ENCODE measurements around the gene C10orf143.
"Not testable (repeated sequence)": the region's sequence is repeated elsewhere in the genome, so short reads cannot be mapped to it uniquely, and the experiment has no call there.

The C10orf143 gene

GRCh38 chr10:130109796-130110245, 809 bp downstream of the C10orf143 start:
- DNase-seq: peak; percentile 76 to 82
- H3K27me3 ChIP-seq: no peaks in the 10 kb centered on the region
- intact Hi-C loops (cut with DNase I; ENCODE audit: low total_unique reads): loop anchor here (2.0 to 10.0 kb wide), 2 partner anchors 27 to 1075 kb away; partner anchors contain the start of gene GLRX3
- H3K36me3 ChIP-seq: peaks cover 0 to 12% (median 7%) of the 10 kb centered on the region in 3 donors
- H3K4me1 ChIP-seq: peaks cover 0 to 30% (median 23%) of the 10 kb centered on the region in 4 donors
- no peaks in the 10 kb centered on the region for H3K9me3 ChIP-seq
- H3K27ac ChIP-seq: peak overlapping the region; percentile 84 to 90
- TF ChIP-seq, protein P1, sequence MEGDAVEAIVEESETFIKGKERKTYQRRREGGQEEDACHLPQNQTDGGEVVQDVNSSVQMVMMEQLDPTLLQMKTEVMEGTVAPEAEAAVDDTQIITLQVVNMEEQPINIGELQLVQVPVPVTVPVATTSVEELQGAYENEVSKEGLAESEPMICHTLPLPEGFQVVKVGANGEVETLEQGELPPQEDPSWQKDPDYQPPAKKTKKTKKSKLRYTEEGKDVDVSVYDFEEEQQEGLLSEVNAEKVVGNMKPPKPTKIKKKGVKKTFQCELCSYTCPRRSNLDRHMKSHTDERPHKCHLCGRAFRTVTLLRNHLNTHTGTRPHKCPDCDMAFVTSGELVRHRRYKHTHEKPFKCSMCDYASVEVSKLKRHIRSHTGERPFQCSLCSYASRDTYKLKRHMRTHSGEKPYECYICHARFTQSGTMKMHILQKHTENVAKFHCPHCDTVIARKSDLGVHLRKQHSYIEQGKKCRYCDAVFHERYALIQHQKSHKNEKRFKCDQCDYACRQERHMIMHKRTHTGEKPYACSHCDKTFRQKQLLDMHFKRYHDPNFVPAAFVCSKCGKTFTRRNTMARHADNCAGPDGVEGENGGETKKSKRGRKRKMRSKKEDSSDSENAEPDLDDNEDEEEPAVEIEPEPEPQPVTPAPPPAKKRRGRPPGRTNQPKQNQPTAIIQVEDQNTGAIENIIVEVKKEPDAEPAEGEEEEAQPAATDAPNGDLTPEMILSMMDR (IDR thresholded peaks at IDR 0.05): peak; percentile 68 to 86
- H3K4me3 ChIP-seq: peak overlapping the region; percentile 67 to 74

DNA sequence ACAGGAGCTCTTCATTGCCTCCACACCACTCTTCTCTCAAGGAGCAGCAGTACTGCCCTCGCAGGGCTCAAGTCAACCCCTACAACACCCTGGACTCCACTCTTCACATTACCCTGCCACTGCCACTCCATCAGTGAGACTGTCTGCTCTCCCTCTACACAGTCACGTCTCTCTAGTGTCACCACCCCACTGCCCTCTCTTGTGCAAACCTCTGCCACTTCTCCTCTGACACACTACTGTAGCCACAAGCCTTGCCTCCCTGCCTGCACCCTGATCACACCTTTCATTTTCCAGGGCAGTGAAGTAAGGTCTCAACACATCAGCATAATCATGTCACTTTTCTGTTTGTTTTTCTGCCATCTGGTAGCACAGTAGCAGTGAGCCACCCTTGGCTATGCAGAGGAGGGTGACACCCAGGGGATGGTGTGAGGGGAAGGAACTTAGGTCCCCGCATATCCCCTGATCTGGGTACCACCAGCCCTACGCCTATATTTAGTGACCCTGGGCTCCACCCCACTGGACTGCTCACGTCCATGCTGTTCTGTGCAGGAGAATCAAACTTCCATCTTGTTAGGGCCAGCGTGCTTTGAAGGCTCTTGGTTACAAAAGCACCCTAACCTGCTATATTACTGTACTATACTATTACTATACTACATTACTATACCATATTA, 1.6 kb downstream of the C10orf143 start:
- Histone ChIP-seq H3K4me3 (peak overlapping the region; percentile 67 to 74), H3K27ac (peak overlapping the region in 1 of 2 donors; percentile 84), H3K9me3 (no peaks in the 10 kb centered on the region), H3K27me3 (no peaks in the 10 kb centered on the region), H3K36me3 (peaks cover 0 to 15% (median 7%) of the 10 kb centered on the region in 3 donors), H3K4me1 (peaks cover 0 to 30% (median 23%) of the 10 kb centered on the region in 4 donors)
- TF ChIP-seq, protein P1 (IDR thresholded peaks at IDR 0.05): no peak
- no peak for DNase-seq
- intact Hi-C loops (cut with DNase I; ENCODE audit: low total_unique reads): loop anchor here (10.0 kb wide), 1 partner anchor 1074 kb away; no protein-coding TSS in a partner anchor

DNA sequence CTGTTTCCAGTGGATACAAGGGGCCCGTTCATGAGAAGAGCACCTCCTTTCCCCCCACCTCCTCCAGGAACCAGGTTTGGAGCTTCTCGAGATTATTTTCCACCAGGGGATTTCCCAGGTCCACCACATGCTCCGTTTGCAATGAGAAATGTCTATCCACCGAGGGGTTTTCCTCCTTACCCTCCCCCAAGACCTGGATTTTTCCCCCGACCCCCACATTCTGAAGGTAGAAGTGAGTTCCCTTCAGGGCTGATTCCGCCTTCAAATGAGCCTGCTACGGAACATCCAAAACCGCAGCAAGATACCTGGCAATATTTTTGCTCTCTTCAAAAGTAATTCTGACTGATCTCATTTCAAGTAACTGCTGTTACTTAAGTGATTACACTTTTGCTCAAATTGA, 2.5 kb downstream of the C10orf143 start:
- intact Hi-C loops (cut with DNase I; ENCODE audit: low total_unique reads): loop anchor here (10.0 kb wide), 1 partner anchor 1073 kb away; no protein-coding TSS in a partner anchor
- H3K36me3 ChIP-seq: peaks cover 0 to 23% (median 7%) of the 10 kb centered on the region in 3 donors

GRCh38 chr10:130105724-130106123, 4.9 kb downstream of the C10orf143 start:
- DNase-seq: no peak
- no peak overlapping the region for H3K27ac ChIP-seq
- intact Hi-C loops (cut with DNase I; ENCODE audit: low total_unique reads): loop anchor here (10.0 kb wide), 1 partner anchor 1071 kb away; no protein-coding TSS in a partner anchor
- no peaks in the 10 kb centered on the region for H3K9me3 ChIP-seq
- no peak overlapping the region for H3K4me3 ChIP-seq
- H3K4me1 ChIP-seq: peaks cover 0 to 16% (median 12%) of the 10 kb centered on the region in 4 donors
- TF ChIP-seq, protein P1 (IDR thresholded peaks at IDR 0.05): no peak
- H3K36me3 ChIP-seq: peaks cover 0 to 23% (median 7%) of the 10 kb centered on the region in 3 donors
- H3K27me3 ChIP-seq: no peaks in the 10 kb centered on the region

More for the DNA sequence above, 2.5 kb downstream of the C10orf143 start:
- not testable (repeated sequence) for DNase-seq, H3K27me3 ChIP-seq, H3K9me3 ChIP-seq, H3K4me3 ChIP-seq, H3K27ac ChIP-seq
- H3K4me1 ChIP-seq: peaks cover 0 to 30% (median 23%) of the 10 kb centered on the region in 4 donors

GRCh38 chr10:130099344-130099743, 11.3 kb downstream of the C10orf143 start:
- intact Hi-C loops (cut with DNase I; ENCODE audit: low total_unique reads): no loop called here
- no peak for DNase-seq
- TF ChIP-seq, protein P1 (IDR thresholded peaks at IDR 0.05): no peak
- no peaks in the 10 kb centered on the region for H3K4me1 ChIP-seq
- H3K27ac ChIP-seq: no peak overlapping the region
- H3K9me3 ChIP-seq: no peaks in the 10 kb centered on the region
- no peaks in the 10 kb centered on the region for H3K27me3 ChIP-seq
- no peak overlapping the region for H3K4me3 ChIP-seq
- peaks cover 0 to 11% (median 0%) of the 10 kb centered on the region in 3 donors for H3K36me3 ChIP-seq

GRCh38 chr10:130090565-130090964, 20.1 kb downstream of the C10orf143 start:
- H3K27ac ChIP-seq; intact Hi-C loops (cut with DNase I; ENCODE audit: low total_unique reads); H3K4me1 ChIP-seq; H3K27me3 ChIP-seq; DNase-seq; H3K4me3 ChIP-seq; H3K9me3 ChIP-seq: not testable (repeated sequence)
- H3K36me3 ChIP-seq: peaks cover 0 to 24% (median 19%) of the 10 kb centered on the region in 3 donors

Data from tibial artery (tissue), 4 donors.